GM10847 (cell line): ENCODE data around the gene MGLL.

Experiments used
- POLR2A ChIP-seq: IDR thresholded peaks from 2 replicates; pipeline ENCODE4 v1.6.1; 2011; ENCODE audit not compliant: insufficient read length; ENCODE audit errors: extremely low read depth

Gene MGLL

GRCh38 chr3:127844326-127844942, 22.1 kb upstream of the MGLL start:
- no peak for TF ChIP-seq POLR2A

GRCh38 chr3:127840671-127841070, 18.4 kb upstream of the MGLL start:
- TF ChIP-seq POLR2A, result no peak

GRCh38 chr3:127839099-127839498, 16.8 kb upstream of the MGLL start:
- no peak for TF ChIP-seq POLR2A

- TF ChIP-seq POLR2A, result no peak
These were observed 13.9 kb upstream of the MGLL start for GRCh38 chr3:127835993-127836882.

- TF ChIP-seq POLR2A, result no peak
These were observed 12.5 kb upstream of the MGLL start for GRCh38 chr3:127834771-127835170.

- no peak for TF ChIP-seq POLR2A
These were observed 11.1 kb upstream of the MGLL start for GRCh38 chr3:127833281-127834032.

GRCh38 chr3:127831723-127832172, 9.4 kb upstream of the MGLL start:
- TF ChIP-seq POLR2A, result no peak

GRCh38 chr3:127829537-127829936, 7.2 kb upstream of the MGLL start:
- no peak for TF ChIP-seq POLR2A

- TF ChIP-seq POLR2A, result no peak
These were observed 5.5 kb upstream of the MGLL start for GRCh38 chr3:127827808-127828207.

GRCh38 chr3:127825756-127826155, 3.4 kb upstream of the MGLL start:
- TF ChIP-seq POLR2A, result no peak

- TF ChIP-seq POLR2A, result no peak
These were observed 2.0 kb upstream of the MGLL start for GRCh38 chr3:127824151-127824825.

- no peak for TF ChIP-seq POLR2A
These were observed 1.1 kb upstream of the MGLL start for GRCh38 chr3:127823426-127823857.

GRCh38 chr3:127822682-127823425, 539 bp upstream of the MGLL start:
- TF ChIP-seq POLR2A, result peak; percentile 32

GRCh38 chr3:127821394-127821793, 921 bp downstream of the MGLL start:
- peak; percentile 34 for TF ChIP-seq POLR2A

GRCh38 chr3:127820826-127821313, 1.4 kb downstream of the MGLL start:
- TF ChIP-seq POLR2A, result no peak
